Suprapubic skin (tissue), 3 donors: ENCODE measurements around the gene MCOLN1.

Source experiments
- EP300 ChIP-seq: sonication (generic); formaldehyde crosslinking; IDR thresholded peaks from one replicate; pipeline ENCODE4 v1.6.1; 2017; ENCODE audit warnings: antibody characterized with exemption
- POLR2A ChIP-seq, 2 donors: fragments of 450-650 bp; IDR thresholded peaks; one replicate each; pipeline ENCODE4 v1.6.1; 2017; ENCODE audit warnings: antibody characterized with exemption in 2 of 2, mild to moderate bottlenecking in 2 of 2, moderate library complexity in 2 of 2
- TF ChIP-seq, protein P1 (sequence below), 2 donors: fragments of 200-600 bp in 1 of 2; fragments of 450-650 bp in 1 of 2; sonication (generic) in 1 of 2; IDR thresholded peaks; one replicate each; pipeline ENCODE4 v1.5.1; 2016 to 2019; ENCODE audit warnings: antibody characterized with exemption in 2 of 2, mild to moderate bottlenecking in 1 of 2, moderate library complexity in 1 of 2

DNA sequence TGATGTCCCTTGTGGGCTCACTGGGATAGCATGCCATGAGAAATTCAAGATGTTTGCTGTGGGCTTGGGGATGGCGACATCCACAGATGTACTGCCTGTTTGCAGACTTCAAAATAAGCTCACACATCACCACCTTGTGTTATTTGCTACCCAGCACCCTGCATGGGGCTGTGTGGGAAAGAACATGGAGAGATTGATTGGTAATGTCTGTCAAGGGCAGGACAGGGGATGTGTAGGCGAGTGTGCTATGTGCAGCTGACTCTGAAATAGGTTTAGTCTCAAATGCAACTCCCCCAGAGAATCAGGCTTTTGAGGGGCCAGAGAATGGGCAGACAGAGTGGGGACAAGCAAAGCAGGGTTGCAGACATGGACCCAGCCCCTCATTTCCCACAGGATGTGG lies 37.8 kb downstream of the MCOLN1 start:
- TF ChIP-seq, protein P1, sequence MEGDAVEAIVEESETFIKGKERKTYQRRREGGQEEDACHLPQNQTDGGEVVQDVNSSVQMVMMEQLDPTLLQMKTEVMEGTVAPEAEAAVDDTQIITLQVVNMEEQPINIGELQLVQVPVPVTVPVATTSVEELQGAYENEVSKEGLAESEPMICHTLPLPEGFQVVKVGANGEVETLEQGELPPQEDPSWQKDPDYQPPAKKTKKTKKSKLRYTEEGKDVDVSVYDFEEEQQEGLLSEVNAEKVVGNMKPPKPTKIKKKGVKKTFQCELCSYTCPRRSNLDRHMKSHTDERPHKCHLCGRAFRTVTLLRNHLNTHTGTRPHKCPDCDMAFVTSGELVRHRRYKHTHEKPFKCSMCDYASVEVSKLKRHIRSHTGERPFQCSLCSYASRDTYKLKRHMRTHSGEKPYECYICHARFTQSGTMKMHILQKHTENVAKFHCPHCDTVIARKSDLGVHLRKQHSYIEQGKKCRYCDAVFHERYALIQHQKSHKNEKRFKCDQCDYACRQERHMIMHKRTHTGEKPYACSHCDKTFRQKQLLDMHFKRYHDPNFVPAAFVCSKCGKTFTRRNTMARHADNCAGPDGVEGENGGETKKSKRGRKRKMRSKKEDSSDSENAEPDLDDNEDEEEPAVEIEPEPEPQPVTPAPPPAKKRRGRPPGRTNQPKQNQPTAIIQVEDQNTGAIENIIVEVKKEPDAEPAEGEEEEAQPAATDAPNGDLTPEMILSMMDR (IDR thresholded peaks at IDR 0.05), result no peak
- TF ChIP-seq EP300 (no peak), POLR2A (IDR thresholded peaks at IDR 0.05) (no peak)
